ENCODE data around the gene SEMA5A.

The SEMA5A gene

DNA sequence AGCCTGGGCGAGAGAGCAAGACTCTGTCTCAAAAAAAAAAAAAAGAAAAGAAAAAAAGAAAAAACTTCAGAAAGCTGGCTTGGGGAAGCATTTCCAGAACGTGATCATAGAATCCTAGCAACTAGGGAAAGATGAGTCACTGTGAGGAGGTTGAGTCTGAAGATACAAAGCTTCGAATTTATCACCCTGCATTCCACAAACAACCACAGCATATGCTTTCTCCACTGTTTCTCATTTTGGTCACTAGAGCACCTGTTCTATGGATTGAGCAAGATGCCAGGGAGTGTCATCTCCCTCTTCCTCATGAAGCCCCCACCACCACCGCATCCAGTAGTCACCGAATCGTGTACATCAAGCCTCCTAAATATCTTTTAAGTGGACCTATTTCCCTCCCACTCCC, 37.9 kb downstream of the SEMA5A start:
- no peak for DNase-seq

GRCh38 chr5:9505225-9505624, 40.6 kb downstream of the SEMA5A start:
- no peak for DNase-seq

DNA sequence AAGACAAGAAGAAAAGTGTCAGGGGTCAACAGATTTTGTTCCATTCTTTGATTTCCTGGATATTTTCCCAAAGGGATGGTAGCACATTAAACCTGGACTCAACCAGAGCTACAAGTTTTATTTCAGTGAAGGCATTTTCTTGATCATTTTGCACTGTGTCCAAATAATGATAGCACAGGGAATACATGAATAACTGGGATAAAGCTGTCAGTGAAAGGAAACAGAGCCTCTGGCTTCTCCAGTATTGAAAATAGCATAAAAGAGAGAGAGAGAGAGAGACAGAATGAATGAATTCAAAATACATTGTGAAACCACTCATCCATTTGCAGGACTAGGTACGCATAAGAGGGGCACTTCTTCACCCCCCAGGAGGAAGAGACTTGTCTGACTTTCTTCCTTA, 43.0 kb downstream of the SEMA5A start:
- DNase-seq, result no peak

DNA sequence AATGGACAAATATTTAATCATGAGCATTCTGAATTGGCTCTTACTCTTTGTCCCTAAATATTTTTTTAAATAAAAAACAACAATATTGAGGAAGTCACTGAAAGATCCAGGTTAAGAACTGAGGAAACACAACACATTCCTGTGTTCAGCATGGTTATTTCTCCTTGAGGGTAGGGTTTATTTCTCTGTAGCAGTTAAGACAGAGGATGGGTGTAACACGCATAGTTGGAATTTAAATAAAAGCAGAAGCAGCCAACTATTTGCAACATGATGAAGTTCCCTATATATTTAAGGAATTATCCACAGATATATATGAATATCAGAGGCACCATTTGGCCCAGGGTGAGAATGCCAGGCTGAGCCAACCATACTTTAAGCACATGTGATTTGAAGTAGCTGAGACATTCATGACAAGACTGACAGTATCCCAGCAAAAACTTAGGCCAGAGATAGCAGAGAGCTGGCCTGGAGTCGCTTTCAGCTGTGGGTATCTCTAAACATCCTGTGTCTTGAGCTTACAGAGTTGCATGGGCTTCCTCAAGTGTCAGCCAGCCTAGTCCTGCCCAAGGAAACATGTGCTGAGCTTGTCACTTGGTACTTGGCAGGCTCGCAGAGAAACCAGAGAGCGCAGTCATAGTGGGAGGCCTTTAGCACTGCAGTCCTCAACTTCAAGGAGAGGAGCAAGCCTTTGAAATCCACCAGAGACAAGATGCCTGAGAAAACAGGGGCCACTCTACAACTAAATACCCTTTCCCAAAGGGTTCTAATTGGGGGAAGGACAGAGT, 43.6 kb downstream of the SEMA5A start:
- DNase-seq, result no peak

GRCh38 chr5:9500625-9501024, 45.2 kb downstream of the SEMA5A start:
- DNase-seq, result no peak

DNA sequence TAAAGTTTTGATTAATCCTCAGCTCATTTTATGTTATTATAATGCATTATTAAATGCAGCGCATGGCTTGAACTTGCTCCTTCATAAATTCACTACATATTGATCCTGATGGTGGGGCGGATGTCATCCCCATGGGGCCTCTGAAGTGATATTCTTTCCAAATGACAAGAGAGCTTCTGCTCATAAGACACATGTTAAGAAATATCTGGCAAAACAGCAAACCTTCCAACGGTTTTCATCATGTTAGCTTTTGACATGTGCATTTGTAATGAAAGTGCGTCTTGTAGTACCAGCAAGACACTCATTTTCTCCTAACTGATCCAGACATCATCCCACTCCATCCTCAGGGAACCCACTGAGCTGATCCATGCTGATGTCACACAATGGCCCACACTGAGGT, 45.7 kb downstream of the SEMA5A start:
- no peak for DNase-seq

DNA sequence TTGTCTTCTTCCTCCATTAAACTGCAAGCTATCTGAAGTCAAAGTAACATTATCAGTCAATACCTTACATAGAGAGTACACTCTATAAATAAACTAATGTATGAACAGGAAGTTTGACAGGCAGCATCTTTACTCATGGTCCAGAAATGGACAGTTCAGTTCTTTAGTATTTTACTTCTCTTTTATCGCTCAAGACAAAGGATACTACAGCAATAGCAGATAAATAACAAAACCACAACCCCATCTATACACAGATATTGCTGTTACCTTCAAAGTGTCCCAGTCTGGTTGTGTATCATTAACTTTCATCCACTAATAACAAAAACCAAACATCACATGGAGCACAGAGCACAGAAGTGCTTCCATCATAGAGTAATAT, 46.4 kb downstream of the SEMA5A start:
- no peak for DNase-seq

DNA sequence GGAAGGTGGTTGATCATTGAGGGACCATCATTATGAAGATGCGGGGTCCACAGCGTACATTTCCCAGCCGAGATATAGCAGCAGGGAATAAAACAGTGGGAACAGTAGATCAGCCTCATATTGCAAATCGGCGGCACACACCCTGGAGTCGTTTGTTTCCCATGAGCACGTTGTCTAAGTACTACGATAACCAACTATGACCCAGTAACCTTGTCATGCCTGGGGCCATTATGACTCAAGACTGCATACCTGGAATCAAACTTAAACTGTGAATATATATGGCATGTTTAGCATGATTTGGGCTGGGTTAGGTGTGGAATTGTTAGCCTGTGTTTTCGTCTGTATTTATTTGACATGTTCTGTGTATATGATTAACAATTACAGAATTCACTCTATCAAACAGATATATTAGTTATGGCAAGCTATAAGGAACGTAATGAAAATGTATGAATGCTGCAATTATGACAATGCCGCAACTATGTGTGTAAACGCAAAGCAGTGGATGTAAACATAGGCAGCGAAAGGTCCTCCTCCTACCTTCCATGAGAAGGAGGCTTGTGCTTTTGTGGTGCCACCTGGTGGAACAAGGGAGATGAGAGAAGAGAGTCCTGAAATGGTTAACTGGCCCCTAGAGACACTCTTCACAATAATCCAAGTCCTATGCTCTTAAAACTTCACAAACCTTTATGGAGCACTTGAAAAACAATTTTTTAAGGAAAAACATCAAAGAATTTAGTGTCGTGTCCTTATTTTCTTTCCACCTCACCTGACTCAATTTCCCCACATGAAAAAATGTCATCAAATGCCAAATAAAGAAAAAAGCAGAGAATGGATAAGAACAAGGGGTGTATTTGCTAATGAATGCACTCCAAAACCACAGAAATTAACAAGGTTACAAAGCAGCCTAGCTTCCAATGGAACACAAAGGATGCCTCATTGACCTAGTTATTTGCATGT, 47.1 kb downstream of the SEMA5A start:
- no peak for DNase-seq

GRCh38 chr5:9497347-9497746, 48.5 kb downstream of the SEMA5A start:
- DNase-seq, result no peak

DNA sequence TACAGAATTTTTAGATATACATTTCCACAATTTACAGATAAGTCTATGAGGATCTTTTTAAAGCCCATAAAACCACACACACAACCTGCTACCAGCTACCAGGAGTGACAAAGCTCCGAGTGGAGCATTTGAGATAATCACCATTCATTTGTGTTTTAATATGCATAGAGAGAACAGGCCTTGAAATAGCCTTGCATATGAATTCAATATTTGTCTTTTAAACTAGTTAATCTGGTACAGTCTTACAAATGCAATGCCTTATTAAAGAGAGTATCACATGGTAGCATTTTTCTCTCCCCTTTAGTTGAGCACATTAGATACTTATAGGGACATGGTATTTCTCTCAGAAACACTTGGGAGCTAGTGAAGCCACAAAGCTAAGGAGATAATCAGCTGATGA, 49.1 kb downstream of the SEMA5A start:
- DNase-seq, result no peak

GRCh38 chr5:9495121-9495520, 50.8 kb downstream of the SEMA5A start:
- no peak for DNase-seq

DNA sequence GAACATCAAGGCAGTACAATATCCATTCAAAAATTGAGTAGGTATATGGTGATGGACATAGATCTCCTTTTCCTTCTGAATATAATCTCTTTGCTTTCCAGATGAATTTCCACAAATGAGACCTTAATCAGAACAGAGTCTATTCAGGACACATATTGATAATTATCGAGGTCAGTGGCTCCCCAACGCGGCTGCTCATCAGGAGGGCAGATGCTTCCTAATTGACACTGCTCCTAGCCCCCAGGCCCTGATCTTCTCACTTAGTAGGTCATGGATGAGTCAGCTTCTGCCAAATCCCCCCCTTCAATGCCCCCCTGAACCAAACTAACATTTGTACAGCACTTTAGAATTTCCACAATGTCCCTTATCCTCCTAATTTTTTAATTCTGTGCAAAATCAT, 51.6 kb downstream of the SEMA5A start:
- DNase-seq, result no peak

- no peak for DNase-seq
These were observed 55.3 kb downstream of the SEMA5A start for GRCh38 chr5:9490494-9491097.

DNA sequence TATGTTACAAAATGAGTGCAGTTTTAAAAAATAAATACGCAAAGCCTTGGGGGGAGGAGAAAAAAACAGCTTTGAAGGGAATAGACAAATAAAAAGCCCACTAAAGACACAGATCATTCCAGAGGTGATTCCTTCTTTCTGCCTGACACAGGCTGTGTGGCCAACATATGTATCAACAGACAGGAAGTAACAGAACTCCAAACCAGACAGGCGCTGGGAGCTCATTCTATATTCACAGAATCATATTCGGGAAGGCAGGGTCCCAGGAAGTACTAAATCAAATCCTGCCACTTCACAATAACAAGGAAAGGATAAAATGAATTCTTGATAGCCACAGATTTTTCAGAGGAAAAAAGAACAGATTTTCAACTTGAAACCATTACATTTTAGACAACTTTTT, 62.1 kb downstream of the SEMA5A start:
- no peak for DNase-seq

- DNase-seq, result no peak
These were observed 62.6 kb downstream of the SEMA5A start for GRCh38 chr5:9483243-9483642.

GRCh38 chr5:9482381-9482780, 63.5 kb downstream of the SEMA5A start:
- no peak for DNase-seq

DNA sequence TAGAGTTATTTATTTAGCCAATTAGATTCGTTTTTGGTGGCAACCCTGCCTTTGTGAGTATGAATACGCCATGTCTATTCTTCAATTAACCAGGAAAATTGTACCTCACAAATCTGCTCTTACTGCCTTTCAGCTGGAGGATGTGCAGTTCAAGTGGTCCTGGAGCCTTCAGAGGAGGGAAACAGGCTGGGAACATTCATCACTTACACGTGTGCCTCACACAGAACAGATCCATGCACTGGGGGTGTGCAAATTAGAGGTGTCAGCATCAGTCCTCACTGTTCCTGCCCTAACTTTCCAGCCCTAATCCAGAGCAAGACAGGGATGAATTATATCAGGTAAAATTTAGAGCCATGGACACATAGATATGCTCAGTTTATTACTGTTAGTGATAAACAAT, 65.4 kb downstream of the SEMA5A start:
- no peak for DNase-seq

- DNase-seq, result no peak
These were observed 65.9 kb downstream of the SEMA5A start for GRCh38 chr5:9479990-9480389.

DNA sequence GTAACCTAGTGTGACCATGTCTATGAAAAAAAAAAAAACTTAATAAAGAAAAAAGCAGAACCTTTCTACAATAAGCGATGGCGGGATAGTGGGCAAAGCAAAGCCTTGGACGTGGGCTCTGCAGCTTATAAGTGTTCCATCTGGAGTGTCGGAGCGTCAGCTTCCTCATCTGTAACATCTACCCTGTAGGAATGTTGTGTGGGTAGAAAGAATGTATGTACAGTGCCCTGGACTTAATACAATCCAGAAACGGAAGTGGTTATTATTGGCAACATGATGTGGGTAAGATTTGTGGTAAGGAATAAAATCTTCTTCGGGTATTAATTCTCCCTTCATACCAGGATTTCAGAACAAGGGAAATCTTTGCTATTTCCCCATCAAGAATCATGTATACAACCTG, 66.5 kb downstream of the SEMA5A start:
- no peak for DNase-seq

GRCh38 chr5:9477537-9477936, 68.3 kb downstream of the SEMA5A start:
- no peak for DNase-seq

GRCh38 chr5:9474219-9475002, 71.5 kb downstream of the SEMA5A start:
- no peak for DNase-seq

DNA sequence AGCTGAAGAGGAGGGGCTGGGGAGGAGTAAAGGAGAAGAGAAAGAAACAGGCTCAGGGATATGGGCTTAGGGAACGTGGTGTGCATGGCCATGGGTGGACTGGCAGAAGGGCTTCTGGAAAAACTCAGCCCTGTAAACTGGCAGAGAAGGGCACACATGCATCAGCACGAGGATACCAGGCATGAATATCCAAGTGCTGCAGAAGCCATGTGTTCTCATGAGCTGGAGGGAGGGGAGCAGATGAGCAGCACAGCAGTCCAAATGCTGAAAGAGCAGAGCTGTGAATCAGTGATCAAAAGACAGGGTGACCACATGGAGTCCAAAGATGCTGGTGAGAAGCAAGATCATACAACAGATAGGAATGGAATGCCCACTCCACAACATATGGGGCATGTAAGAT, 72.3 kb downstream of the SEMA5A start:
- DNase-seq, result no peak

- DNase-seq, result no peak
These were observed 75.5 kb downstream of the SEMA5A start for GRCh38 chr5:9470410-9470809.

All from bone marrow (tissue), 2 donors.